Measurements from ENCODE around the gene ZNF350. TPM values are rescaled to one million over a fixed set of nuclear protein-coding genes. Genes with fewer than 3 reads are reported as not detected.
"Not testable (repeated sequence)": the region's sequence is repeated elsewhere in the genome, so short reads cannot be mapped to it uniquely, and the experiment has no call there.

ZNF350 gene
- total and polyA plus RNA-seq, 2 donors (not counting 1 experiment from before 2014, with no cell fraction given): 6.0 to 50.2 TPM

GRCh38 chr19:52028027-52028779 is 41.6 kb upstream of the ZNF350 start, which contains the start of gene ZNF614:
Gene ZNF614, minus strand, starts transcription at chr19:52028379. Its CDS starts 2,634 bp downstream, at chr19:52025745.
- H3K79me2 ChIP-seq (ENCODE audit: control insufficient read depth, insufficient read depth, low read length): peaks cover 56% of the 10 kb centered on the region
- Mint-ChIP-seq H3K4me3 (peak within 1 kb of the TSS; percentile 90), H3K4me1 (peaks cover 25% of the 10 kb centered on the region), H3K9me3 (ENCODE audit: insufficient read depth) (peaks cover 9% of the 10 kb centered on the region), H3K27me3 (no peaks in the 10 kb centered on the region), H3K27ac (peak within 1 kb of the TSS; percentile 93)
- ATAC-seq (ENCODE audit: low read depth) (peak; percentile 85), DNase-seq (peak; percentile 93)
- peaks cover 19 to 41% (median 26%) of the 10 kb centered on the region in 3 donors for H3K9me3 ChIP-seq (ENCODE audit: control extremely low read depth in 1 of 3, control insufficient read depth in 2 of 3, insufficient read depth in 1 of 3, low read length in 2 of 3)
- peaks cover 5 to 13% of the 10 kb centered on the region in 2 donors for H3K4me1 ChIP-seq (ENCODE audit: control insufficient read depth in 2 of 2, insufficient read depth in 2 of 2, low read length in 2 of 2)
- H3K9ac ChIP-seq (ENCODE audit: low read length): peak within 1 kb of the TSS; percentile 99
- H4K20me1 ChIP-seq (ENCODE audit: control insufficient read depth, insufficient read depth, low read length, poor library complexity, severe bottlenecking): no peaks in the 10 kb centered on the region
- peak within 1 kb of the TSS; percentile 100 for H2AFZ ChIP-seq (ENCODE audit: insufficient read depth, low read depth, low read length, poor library complexity, severe bottlenecking)
- H3K4me2 ChIP-seq (replicated peaks; ENCODE audit: low read depth, low read length, poor library complexity, severe bottlenecking): peak within 1 kb of the TSS; percentile 87
- peaks cover 5 to 27% of the 10 kb centered on the region in 2 experiments for H3K36me3 ChIP-seq (replicated peaks in 1 of 2; ENCODE audit: control extremely low read depth in 1 of 2, control insufficient read depth in 1 of 2, extremely low read depth in 1 of 2, insufficient read depth in 2 of 2, low read length in 1 of 2)
- TF ChIP-seq CTCF (IDR thresholded peaks at IDR 0.05): no peak
- TF ChIP-seq EZH2 (IDR thresholded peaks at IDR 0.05; ENCODE audit: borderline replicate concordance, insufficient read depth, low read depth, low read length, poor library complexity, severe bottlenecking): no peak
- CTCF ChIA-PET: no interaction called here
- H3K27me3 ChIP-seq (replicated peaks in 1 of 4; ENCODE audit: control extremely low read depth in 1 of 4, control insufficient read depth in 3 of 4, insufficient read depth in 4 of 4, low read length in 3 of 4): no peaks in the 10 kb centered on the region
- POLR2A ChIA-PET: interaction anchor here (0.6 to 2.4 kb wide), 5 partner anchors 20 to 161 kb away, joined by 3 to 19 read pairs (median 4); partner anchors contain the start of gene ZNF432
- intact Hi-C loops (cut with micrococcal nuclease): loop anchor here (1.0 kb wide), 3 partner anchors 20 to 42 kb away; partner anchors contain the start of genes ZNF350, ZNF432 and ZNF615
- peak within 1 kb of the TSS; percentile 91 to 97 (median 93) for H3K4me3 ChIP-seq (ENCODE audit: control extremely low read depth in 1 of 5, extremely low read depth in 1 of 5, insufficient read depth in 1 of 5, low read depth in 2 of 5, low read length in 4 of 5)
- peak within 1 kb of the TSS; percentile 97 for H3K27ac ChIP-seq (ENCODE audit: low read length in 2 of 2)
- WGBS (ENCODE audit: insufficient coverage): under 1% methylated on average over 53 of the region's 53 CpGs

DNA sequence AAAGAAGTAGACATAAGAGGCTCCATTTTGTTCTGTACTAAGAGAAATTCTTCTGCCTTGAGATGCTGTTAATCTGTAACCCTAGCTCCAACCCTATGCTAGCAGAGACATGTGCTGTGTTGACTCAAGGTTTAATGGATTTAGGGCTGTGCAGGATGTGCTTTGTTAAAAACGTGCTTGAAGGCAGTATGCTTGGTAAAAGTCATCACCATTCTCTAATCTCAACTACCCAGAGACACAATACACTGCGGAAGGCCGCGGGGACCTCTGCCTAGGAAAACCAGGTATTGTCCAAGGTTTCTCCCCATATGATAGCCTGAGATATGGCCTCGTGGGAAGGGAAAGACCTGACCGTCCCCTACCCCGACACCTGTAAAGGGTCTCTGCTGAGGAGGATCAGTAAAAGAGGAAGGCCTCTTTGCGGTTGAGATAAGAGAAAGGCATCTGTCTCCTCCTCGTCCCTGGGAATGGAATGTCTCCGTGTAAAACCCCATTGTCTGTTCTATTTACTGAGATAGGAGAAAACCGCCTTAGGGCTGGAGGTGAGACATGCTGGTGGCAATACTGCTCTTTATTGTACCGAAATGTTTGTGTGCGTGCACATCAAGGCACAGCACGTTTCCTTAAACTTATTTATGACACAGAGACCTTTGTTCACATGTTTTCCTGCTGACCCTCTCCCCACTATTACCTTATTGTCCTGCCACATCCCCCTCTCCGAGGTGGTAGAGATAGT is 39.8 kb upstream of the ZNF350 start:
- H3K9me3 Mint-ChIP-seq (ENCODE audit: insufficient read depth): peaks cover 12% of the 10 kb centered on the region
- H3K27ac Mint-ChIP-seq: peak overlapping the region; percentile 23
- Histone ChIP-seq H3K4me1 (ENCODE audit: control insufficient read depth in 2 of 2, insufficient read depth in 2 of 2, low read length in 2 of 2) (peaks cover 5 to 13% of the 10 kb centered on the region in 2 donors), H3K9me3 (ENCODE audit: control extremely low read depth in 1 of 3, control insufficient read depth in 2 of 3, insufficient read depth in 1 of 3, low read length in 2 of 3) (peaks cover 13 to 46% (median 22%) of the 10 kb centered on the region in 3 donors), H3K79me2 (ENCODE audit: control insufficient read depth, insufficient read depth, low read length) (peaks cover 66% of the 10 kb centered on the region), H3K36me3 (replicated peaks in 1 of 2; ENCODE audit: control extremely low read depth in 1 of 2, control insufficient read depth in 1 of 2, extremely low read depth in 1 of 2, insufficient read depth in 2 of 2, low read length in 1 of 2) (peaks cover 3 to 39% of the 10 kb centered on the region in 2 experiments)
- peaks cover 25% of the 10 kb centered on the region for H3K4me1 Mint-ChIP-seq
- H3K27me3 ChIP-seq (replicated peaks in 1 of 4; ENCODE audit: control extremely low read depth in 1 of 4, control insufficient read depth in 3 of 4, insufficient read depth in 4 of 4, low read length in 3 of 4); intact Hi-C loops (cut with micrococcal nuclease); H3K9ac ChIP-seq (ENCODE audit: low read length); H2AFZ ChIP-seq (ENCODE audit: insufficient read depth, low read depth, low read length, poor library complexity, severe bottlenecking); H3K27ac ChIP-seq (ENCODE audit: low read length in 2 of 2); H4K20me1 ChIP-seq (ENCODE audit: control insufficient read depth, insufficient read depth, low read length, poor library complexity, severe bottlenecking); H3K4me2 ChIP-seq (replicated peaks; ENCODE audit: low read depth, low read length, poor library complexity, severe bottlenecking); CTCF ChIA-PET; ATAC-seq (ENCODE audit: low read depth); DNase-seq; H3K27me3 Mint-ChIP-seq; H3K4me3 ChIP-seq (ENCODE audit: control extremely low read depth in 1 of 5, extremely low read depth in 1 of 5, insufficient read depth in 1 of 5, low read depth in 2 of 5, low read length in 4 of 5): not testable (repeated sequence)
- POLR2A ChIA-PET: interaction anchor here (2.4 kb wide), 1 partner anchor 23 kb away, joined by 19 read pairs; the partner anchor contains the start of gene ZNF432
- 94% methylated on average over 7 of the region's 15 CpGs for WGBS (ENCODE audit: insufficient coverage)
- H3K4me3 Mint-ChIP-seq: peak overlapping the region; percentile 29

- WGBS (ENCODE audit: insufficient coverage): 100% methylated on average over 4 of the region's 4 CpGs
- H3K4me3 ChIP-seq (ENCODE audit: control extremely low read depth in 1 of 5, extremely low read depth in 1 of 5, insufficient read depth in 1 of 5, low read depth in 2 of 5, low read length in 4 of 5); H4K20me1 ChIP-seq (ENCODE audit: control insufficient read depth, insufficient read depth, low read length, poor library complexity, severe bottlenecking); H3K27me3 Mint-ChIP-seq; H3K27me3 ChIP-seq (replicated peaks in 1 of 4; ENCODE audit: control extremely low read depth in 1 of 4, control insufficient read depth in 3 of 4, insufficient read depth in 4 of 4, low read length in 3 of 4); H3K4me3 Mint-ChIP-seq; intact Hi-C loops (cut with micrococcal nuclease); ATAC-seq (ENCODE audit: low read depth); H3K4me2 ChIP-seq (replicated peaks; ENCODE audit: low read depth, low read length, poor library complexity, severe bottlenecking); DNase-seq; CTCF ChIA-PET; H3K27ac Mint-ChIP-seq; POLR2A ChIA-PET; H3K9ac ChIP-seq (ENCODE audit: low read length); H3K27ac ChIP-seq (ENCODE audit: low read length in 2 of 2); H2AFZ ChIP-seq (ENCODE audit: insufficient read depth, low read depth, low read length, poor library complexity, severe bottlenecking): not testable (repeated sequence)
- Histone ChIP-seq H3K36me3 (replicated peaks in 1 of 2; ENCODE audit: control extremely low read depth in 1 of 2, control insufficient read depth in 1 of 2, extremely low read depth in 1 of 2, insufficient read depth in 2 of 2, low read length in 1 of 2) (peaks cover 5 to 56% of the 10 kb centered on the region in 2 experiments), H3K79me2 (ENCODE audit: control insufficient read depth, insufficient read depth, low read length) (peaks cover 75% of the 10 kb centered on the region), H3K4me1 (ENCODE audit: control insufficient read depth in 2 of 2, insufficient read depth in 2 of 2, low read length in 2 of 2) (peaks cover 5 to 13% of the 10 kb centered on the region in 2 donors), H3K9me3 (ENCODE audit: control extremely low read depth in 1 of 3, control insufficient read depth in 2 of 3, insufficient read depth in 1 of 3, low read length in 2 of 3) (peaks cover 12 to 50% (median 38%) of the 10 kb centered on the region in 3 donors)
- peaks cover 24% of the 10 kb centered on the region for H3K9me3 Mint-ChIP-seq (ENCODE audit: insufficient read depth)
- peaks cover 25% of the 10 kb centered on the region for H3K4me1 Mint-ChIP-seq
Measured at GRCh38 chr19:52024478-52024877, 37.8 kb upstream of the ZNF350 start.
